T47D (cell line): ENCODE results near the gene ANKRD33B.

Experiments used
- DNase-seq, 2 experiments: peaks; one replicate each; pipeline versions ENCODE4 v3.0.0 to v3.0.0-alpha.2; 2011 to 2012; ENCODE audit warnings: low read depth in 1 of 2, low spot score in 1 of 2
- JUND ChIP-seq: IDR thresholded peaks from 2 replicates; pipeline ENCODE4 v1.6.1; 2012; ENCODE audit warnings: low read depth
- in situ Hi-C: cut with HindIII; loops from 2 replicates; pipeline ENCODE4 v1.10.0; 2016; ENCODE audit warnings: low sequenced_read_pairs, low pct_unique_long_range_greater_than_20kb

ANKRD33B gene

GRCh38 chr5:10666531-10667299 is 102.8 kb downstream of the ANKRD33B start:
- DNase-seq = no peak
- no peak for TF ChIP-seq JUND
- in situ Hi-C loops = no loop called here

- in situ Hi-C loops = no loop called here
- no peak for DNase-seq
- TF ChIP-seq JUND = no peak
Observed at GRCh38 chr5:10667431-10668057, 103.7 kb downstream of the ANKRD33B start.

GRCh38 chr5:10668697-10669096 is 104.8 kb downstream of the ANKRD33B start:
- DNase-seq = no peak
- in situ Hi-C loops = no loop called here

GRCh38 chr5:10669983-10670382 is 106.1 kb downstream of the ANKRD33B start:
- in situ Hi-C loops = no loop called here
- no peak for DNase-seq
- TF ChIP-seq JUND = no peak

More at GRCh38 chr5:10668697-10669096, 104.8 kb downstream of the ANKRD33B start:
- TF ChIP-seq JUND = no peak

- TF ChIP-seq JUND = no peak
- DNase-seq = no peak
- in situ Hi-C loops = no loop called here
Observed at GRCh38 chr5:10671041-10672008, 107.5 kb downstream of the ANKRD33B start.

GRCh38 chr5:10672146-10673016 is 108.5 kb downstream of the ANKRD33B start:
- TF ChIP-seq JUND = no peak
- in situ Hi-C loops = no loop called here
- no peak for DNase-seq

- in situ Hi-C loops = no loop called here
- no peak for DNase-seq
- TF ChIP-seq JUND = no peak
Observed at GRCh38 chr5:10673017-10673389, 109.1 kb downstream of the ANKRD33B start.

GRCh38 chr5:10673407-10673806 is 109.5 kb downstream of the ANKRD33B start:
- TF ChIP-seq JUND = no peak
- in situ Hi-C loops = no loop called here

GRCh38 chr5:10674096-10674495 is 110.2 kb downstream of the ANKRD33B start:
- in situ Hi-C loops = no loop called here
- no peak for TF ChIP-seq JUND
- no peak for DNase-seq

More at GRCh38 chr5:10673407-10673806, 109.5 kb downstream of the ANKRD33B start:
- DNase-seq = no peak

- no peak for TF ChIP-seq JUND
- in situ Hi-C loops = no loop called here
- no peak for DNase-seq
Observed at GRCh38 chr5:10674582-10674981, 110.7 kb downstream of the ANKRD33B start.

GRCh38 chr5:10675177-10675700 is 111.4 kb downstream of the ANKRD33B start:
- in situ Hi-C loops = no loop called here

GRCh38 chr5:10676224-10676623 is 112.4 kb downstream of the ANKRD33B start:
- no peak for DNase-seq
- TF ChIP-seq JUND = no peak
- in situ Hi-C loops = no loop called here

More at GRCh38 chr5:10675177-10675700, 111.4 kb downstream of the ANKRD33B start:
- TF ChIP-seq JUND = no peak
- no peak for DNase-seq
